HepG2 (cell line): ENCODE measurements around the gene CARS1. TPM values are rescaled to one million over a fixed set of nuclear protein-coding genes. Genes with fewer than 3 reads are reported as not detected.

ENCODE experiments used
- ATF2 ChIP-seq: sonication (generic); formaldehyde crosslinking; IDR thresholded peaks from 2 replicates; pipeline ENCODE4 v1.4.0; 2020; ENCODE audit warnings: missing genetic modification reagents
- BCL6 ChIP-seq: IDR thresholded peaks from 2 replicates; pipeline ENCODE4 v1.6.1; 2016; ENCODE audit warnings: missing genetic modification reagents, missing compliant biosample characterization
- CENPT ChIP-seq: sonication (generic); formaldehyde crosslinking; IDR thresholded peaks from 2 replicates; pipeline ENCODE4 v1.8.0; 2022; ENCODE audit warnings: low read depth, mild to moderate bottlenecking, moderate library complexity, missing genetic modification reagents
- CHCHD3 ChIP-seq: sonication (generic); formaldehyde crosslinking; IDR thresholded peaks from 2 replicates; pipeline ENCODE4 v1.8.0; 2022; ENCODE audit warnings: mild to moderate bottlenecking, missing genetic modification reagents, moderate library complexity
- FOXC1 ChIP-seq: sonication (generic); formaldehyde crosslinking; IDR thresholded peaks from 2 replicates; pipeline ENCODE4 v1.8.0; 2022; ENCODE audit warnings: mild to moderate bottlenecking, missing genetic modification reagents, borderline replicate concordance
- GABPA ChIP-seq, 2 experiments: IDR thresholded peaks; 2 replicates each; pipeline ENCODE4 v1.6.1; 2011 to 2016; ENCODE audit warnings: low read depth in 2 of 2, low read length in 1 of 2, missing biosample characterization in 1 of 2, missing genetic modification characterization in 1 of 2
- GATAD2A ChIP-seq: IDR thresholded peaks from 2 replicates; pipeline ENCODE4 v1.6.1; 2016
- HDAC2 ChIP-seq: sonication (generic); formaldehyde crosslinking; IDR thresholded peaks from 2 replicates; pipeline ENCODE4 v1.4.0; 2020; ENCODE audit warnings: missing genetic modification reagents
- HDAC6 ChIP-seq: fragments of 200-600 bp; sonication (generic); IDR thresholded peaks from 2 replicates; pipeline ENCODE4 v1.7.0; 2017; ENCODE audit warnings: mild to moderate bottlenecking, antibody characterized with exemption, low read length, low read depth
- NR2C2 ChIP-seq: sonication (generic); formaldehyde crosslinking; IDR thresholded peaks from 2 replicates; pipeline ENCODE4 v1.4.0; 2020; ENCODE audit warnings: missing genetic modification reagents, mild to moderate bottlenecking, moderate library complexity, borderline replicate concordance
- NR2F2 ChIP-seq: IDR thresholded peaks from 2 replicates; pipeline ENCODE4 v1.6.1; 2012; ENCODE audit warnings: low read depth, inconsistent platforms, borderline replicate concordance
- PBX2 ChIP-seq: IDR thresholded peaks from 2 replicates; pipeline ENCODE4 v1.6.1; 2016; ENCODE audit warnings: control low read depth
- PHF20 ChIP-seq: sonication (generic); formaldehyde crosslinking; IDR thresholded peaks from 2 replicates; pipeline ENCODE4 v1.5.0; 2020; ENCODE audit warnings: mild to moderate bottlenecking, missing genetic modification reagents
- RBM22 ChIP-seq: fragments of 200-400 bp; formaldehyde crosslinking; optimal IDR thresholded peaks from 2 replicates; pipeline ENCODE3; 2017; ENCODE audit warnings: mild to moderate bottlenecking, low read length, moderate library complexity
- TBL1XR1 ChIP-seq: fragments of 150-350 bp; IDR thresholded peaks from 2 replicates; pipeline ENCODE4 v1.6.1; 2014; ENCODE audit warnings: borderline replicate concordance, low read length; ENCODE audit not compliant: partially characterized antibody
- TEAD3 ChIP-seq: optimal IDR thresholded peaks from 2 replicates; pipeline ENCODE3; 2016; ENCODE audit warnings: borderline replicate concordance
- THYN1 ChIP-seq: sonication (generic); formaldehyde crosslinking; IDR thresholded peaks from 2 replicates; pipeline ENCODE4 v1.8.1; 2023; ENCODE audit warnings: low read depth, mild to moderate bottlenecking, moderate library complexity, missing genetic modification reagents, borderline replicate concordance
- TOPORS ChIP-seq: sonication (generic); formaldehyde crosslinking; IDR thresholded peaks from 2 replicates; pipeline ENCODE4 v1.8.0; 2023; ENCODE audit warnings: mild to moderate bottlenecking, missing genetic modification reagents
- ZNF251 ChIP-seq: sonication (generic); formaldehyde crosslinking; IDR thresholded peaks from 2 replicates; pipeline ENCODE4 v1.9.0; 2021; ENCODE audit warnings: mild to moderate bottlenecking, missing genetic modification reagents
- ZNF260 ChIP-seq: sonication (generic); formaldehyde crosslinking; IDR thresholded peaks from 2 replicates; pipeline ENCODE4 v1.4.0; 2020; ENCODE audit warnings: missing genetic modification reagents, low read depth, mild to moderate bottlenecking, borderline replicate concordance
- ZNF331 ChIP-seq: sonication (generic); formaldehyde crosslinking; IDR thresholded peaks from 2 replicates; pipeline ENCODE4 v1.4.0; 2020; ENCODE audit warnings: missing genetic modification reagents
- ZNF44 ChIP-seq: sonication (generic); formaldehyde crosslinking; IDR thresholded peaks from 2 replicates; pipeline ENCODE4 v1.5.1; 2020; ENCODE audit warnings: mild to moderate bottlenecking, missing genetic modification reagents
- ZNF646 ChIP-seq: sonication (generic); formaldehyde crosslinking; IDR thresholded peaks from 2 replicates; pipeline ENCODE4 v1.9.0; 2021; ENCODE audit warnings: mild to moderate bottlenecking, missing genetic modification reagents
- ZNF652 ChIP-seq: IDR thresholded peaks from 2 replicates; pipeline ENCODE4 v1.6.1; 2016; ENCODE audit warnings: low read depth, borderline replicate concordance
- polyA plus RNA-seq, 8 experiments: library from polyadenylated mRNA; depleted of rRNA in 3 of 8; stranded (reverse) in 7 of 8; unstranded in 1 of 8; fragments of >200 nt; fragmentation: Illumina TruSeq in 4 of 8; extraction: Trizol in 4 of 8; gene quantifications; 2 replicates each; pipeline versions ENCODE4 v1.2.1 to v1.2.3, GENCODE V29; 2011 to 2016; ENCODE audit warnings: low read depth in 4 of 8, missing spikeins in 1 of 8, mixed read lengths in 1 of 8; ENCODE audit not compliant: insufficient read depth in 1 of 8
- total RNA-seq, 5 experiments: library from RNA; depleted of rRNA; stranded (reverse); fragments of >200 nt; fragmentation: Illumina TruSeq; extraction: Trizol; gene quantifications; 2 replicates each; pipeline ENCODE4 v1.2.3, GENCODE V29; 2016; ENCODE audit warnings: low read depth in 1 of 5

CARS1 gene
- total and polyA plus RNA-seq, 2 of the 13 experiments (the other 11 are each of a cell fraction or from before 2014, with no cell fraction given) = 33.8 to 47.0 TPM

GRCh38 chr11:3021125-3021524, 36.1 kb downstream of the CARS1 start (continued):
- no peak for TF ChIP-seq ZNF646
- TF ChIP-seq ZNF331 = peak; percentile 33; the same call in 1 of the 2 replicates
- TF ChIP-seq NR2F2 = no peak
- peak; percentile 50; the same call in 1 of the 2 replicates for TF ChIP-seq HDAC2 (CRISPR knock-in tag)
- TF ChIP-seq FOXC1 = no peak
- TF ChIP-seq BCL6 (CRISPR knock-in tag) = no peak
- TF ChIP-seq CHCHD3 (CRISPR knock-in tag) = no peak
- no peak for TF ChIP-seq PHF20 (CRISPR knock-in tag)
- TF ChIP-seq ATF2 (CRISPR knock-in tag) = no peak
- TF ChIP-seq TEAD3 (CRISPR knock-in tag) = no peak
- TF ChIP-seq ZNF652 (CRISPR knock-in tag) = no peak
- TF ChIP-seq GABPA (IDR thresholded peaks at IDR 0.05; ENCODE audit: low read depth, low read length) = no peak
- TF ChIP-seq GABPA (CRISPR knock-in tag; IDR thresholded peaks at IDR 0.05; ENCODE audit: low read depth) = no peak
- TF ChIP-seq CENPT = no peak
- no peak for TF ChIP-seq TBL1XR1
- TF ChIP-seq TOPORS (CRISPR knock-in tag) = no peak
- no peak for TF ChIP-seq PBX2 (CRISPR knock-in tag)
- TF ChIP-seq ZNF44 = no peak
- TF ChIP-seq HDAC6 = no peak
- no peak for TF ChIP-seq NR2C2 (CRISPR knock-in tag)
- no peak for TF ChIP-seq ZNF251 (CRISPR knock-in tag)
- TF ChIP-seq ZNF260 (CRISPR knock-in tag) = no peak
- peak; percentile 40; the same call in 1 of the 2 replicates for TF ChIP-seq GATAD2A
- no peak for TF ChIP-seq THYN1
- TF ChIP-seq RBM22 = peak; percentile 36
